Endodermal cell (in vitro differentiated cells): Measurements from ENCODE around the gene DNM3. TPM values are rescaled to one million over a fixed set of nuclear protein-coding genes. Genes with fewer than 3 reads are reported as not detected.

Source experiments
- DNase-seq: peaks from one replicate; pipeline ENCODE4 v3.0.0-alpha.2; 2017
- H3K27ac ChIP-seq: 2 replicates; pipeline ENCODE4 v1.5.1; 2013; ENCODE audit warnings: mild to moderate bottlenecking, low read depth, low read length, moderate library complexity
- H3K27me3 ChIP-seq: 2 replicates; pipeline ENCODE4 v1.6.1; 2013; ENCODE audit warnings: mild to moderate bottlenecking, low read length, moderate library complexity; ENCODE audit not compliant: insufficient read depth, control insufficient read depth, poor library complexity, severe bottlenecking
- H3K36me3 ChIP-seq: 2 replicates; pipeline ENCODE4 v1.7.0; 2013; ENCODE audit warnings: mild to moderate bottlenecking, low read length, moderate library complexity; ENCODE audit not compliant: control insufficient read depth, insufficient read depth
- H3K4me1 ChIP-seq: one replicate; pipeline ENCODE4 v1.7.0; 2013; ENCODE audit warnings: low read length; ENCODE audit not compliant: control insufficient read depth, insufficient read depth
- H3K4me3 ChIP-seq: 2 replicates; pipeline ENCODE4 v1.5.1; 2013; ENCODE audit warnings: mild to moderate bottlenecking, low read length, moderate library complexity
- H3K9ac ChIP-seq: 2 replicates; pipeline ENCODE4 v1.6.1; 2013; ENCODE audit warnings: mild to moderate bottlenecking, low read length, moderate library complexity; ENCODE audit not compliant: poor library complexity, severe bottlenecking; ENCODE audit errors: extremely low read depth
- H3K9me3 ChIP-seq: 2 replicates; pipeline ENCODE4 v1.6.1; 2013; ENCODE audit warnings: mild to moderate bottlenecking, low read length, moderate library complexity; ENCODE audit not compliant: control insufficient read depth
- H3K27ac Mint-ChIP-seq: 2 replicates; pipeline ENCODE4 v1.8.0; 2020; ENCODE audit warnings: mixed read lengths
- H3K27me3 Mint-ChIP-seq: 2 replicates; pipeline ENCODE4 v1.8.0; 2021; ENCODE audit warnings: mild to moderate bottlenecking, mixed read lengths; ENCODE audit not compliant: insufficient read depth
- H3K36me3 Mint-ChIP-seq: 2 replicates; pipeline ENCODE4 v1.8.0; 2020; ENCODE audit warnings: low read depth, mixed read lengths
- H3K4me1 Mint-ChIP-seq: 2 replicates; pipeline ENCODE4 v1.8.0; 2020; ENCODE audit warnings: mixed read lengths
- H3K4me3 Mint-ChIP-seq: 2 replicates; pipeline ENCODE4 v1.8.0; 2020; ENCODE audit warnings: mild to moderate bottlenecking, moderate library complexity, mixed read lengths
- H3K9me3 Mint-ChIP-seq: 2 replicates; pipeline ENCODE4 v1.8.0; 2020; ENCODE audit warnings: mild to moderate bottlenecking, mixed read lengths
- WGBS, 2 experiments: methylation state at CpG; one replicate each; pipeline versions ENCODE4 v1.1.5 to v1.1.7; 2013; ENCODE audit warnings: missing lambda C conversion rate in 2 of 2, mixed read lengths in 1 of 2; ENCODE audit not compliant: insufficient coverage in 1 of 2, insufficient read length in 1 of 2; 5-methylcytosine and 5-hydroxymethylcytosine counted together
- total RNA-seq, 2 donors: library from RNA; stranded (reverse); fragmentation: NEBNext Ultra II Directional in 1 of 2; extraction: Animal tissue kit (Norgen Biotek cat#: 25700) in 1 of 2; gene quantifications; 2 replicates in 1 of 2; 3 replicates in 1 of 2; pipeline ENCODE4 v1.2.1, GENCODE V29; 2021
- TF ChIP-seq, protein P1 (sequence below): fragments of 200-600 bp; sonication (generic); conservative IDR thresholded peaks from 2 replicates; pipeline ENCODE4 v1.5.0; 2021; ENCODE audit warnings: antibody characterized with exemption, mild to moderate bottlenecking

Gene DNM3
- total RNA-seq, 2 donors from 2014 or later, result 0.53 to 1.8 TPM

DNA sequence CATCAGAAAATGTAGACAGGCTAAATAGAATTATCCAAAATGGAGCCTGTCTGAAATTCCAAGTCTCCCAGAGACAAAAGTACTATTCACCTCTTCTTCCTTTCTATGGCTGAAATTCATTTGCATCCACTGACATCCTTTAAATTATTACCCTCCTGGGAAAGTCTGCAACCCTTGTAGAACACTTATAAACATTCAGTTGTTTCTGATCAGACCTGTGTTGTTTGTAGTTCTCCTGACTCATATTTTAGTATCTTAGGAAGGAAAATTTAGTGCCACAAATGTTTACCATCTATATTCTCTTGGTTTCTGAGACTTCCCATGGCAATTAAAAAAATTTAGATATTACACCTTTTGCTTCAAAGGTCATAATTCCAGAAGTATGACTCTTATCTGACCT lies 509.6 kb downstream of the DNM3 start:
- Mint-ChIP-seq H3K36me3 (no peaks in the 10 kb centered on the region), H3K4me3 (no peak overlapping the region), H3K27me3 (no peaks in the 10 kb centered on the region), H3K27ac (no peak overlapping the region), H3K4me1 (peaks cover 7% of the 10 kb centered on the region), H3K9me3 (peaks cover 18% of the 10 kb centered on the region)
- Histone ChIP-seq H3K36me3 (no peaks in the 10 kb centered on the region), H3K9ac (no peak overlapping the region), H3K9me3 (peaks cover 14% of the 10 kb centered on the region), H3K4me1 (no peaks in the 10 kb centered on the region), H3K27me3 (no peaks in the 10 kb centered on the region), H3K4me3 (no peak overlapping the region), H3K27ac (no peak overlapping the region)
- DNase-seq, result no peak
- TF ChIP-seq, protein P1, sequence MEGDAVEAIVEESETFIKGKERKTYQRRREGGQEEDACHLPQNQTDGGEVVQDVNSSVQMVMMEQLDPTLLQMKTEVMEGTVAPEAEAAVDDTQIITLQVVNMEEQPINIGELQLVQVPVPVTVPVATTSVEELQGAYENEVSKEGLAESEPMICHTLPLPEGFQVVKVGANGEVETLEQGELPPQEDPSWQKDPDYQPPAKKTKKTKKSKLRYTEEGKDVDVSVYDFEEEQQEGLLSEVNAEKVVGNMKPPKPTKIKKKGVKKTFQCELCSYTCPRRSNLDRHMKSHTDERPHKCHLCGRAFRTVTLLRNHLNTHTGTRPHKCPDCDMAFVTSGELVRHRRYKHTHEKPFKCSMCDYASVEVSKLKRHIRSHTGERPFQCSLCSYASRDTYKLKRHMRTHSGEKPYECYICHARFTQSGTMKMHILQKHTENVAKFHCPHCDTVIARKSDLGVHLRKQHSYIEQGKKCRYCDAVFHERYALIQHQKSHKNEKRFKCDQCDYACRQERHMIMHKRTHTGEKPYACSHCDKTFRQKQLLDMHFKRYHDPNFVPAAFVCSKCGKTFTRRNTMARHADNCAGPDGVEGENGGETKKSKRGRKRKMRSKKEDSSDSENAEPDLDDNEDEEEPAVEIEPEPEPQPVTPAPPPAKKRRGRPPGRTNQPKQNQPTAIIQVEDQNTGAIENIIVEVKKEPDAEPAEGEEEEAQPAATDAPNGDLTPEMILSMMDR, result no peak

DNA sequence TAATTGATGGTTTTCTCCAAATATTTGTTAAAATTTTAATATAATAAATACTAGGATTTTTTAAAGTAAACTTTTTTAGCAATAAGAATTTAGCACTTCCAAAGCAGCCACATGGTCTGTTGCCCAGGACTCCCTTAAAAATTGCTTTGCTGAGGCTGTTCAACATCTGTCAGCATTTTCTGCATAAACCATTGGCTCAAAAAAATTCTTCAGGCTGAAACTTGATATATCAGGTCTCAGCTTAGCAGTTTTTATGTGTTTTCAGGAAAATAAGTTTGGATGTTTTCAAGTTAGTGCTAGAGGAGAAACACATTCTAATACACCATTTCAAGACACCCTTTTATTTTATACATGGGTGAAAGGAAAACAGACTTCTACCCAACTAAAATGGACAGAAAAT lies 510.0 kb downstream of the DNM3 start:
- H3K36me3 Mint-ChIP-seq, result no peaks in the 10 kb centered on the region
- Histone ChIP-seq H3K4me3 (no peak overlapping the region), H3K4me1 (no peaks in the 10 kb centered on the region), H3K36me3 (no peaks in the 10 kb centered on the region), H3K27ac (peak overlapping the region; percentile 25), H3K27me3 (no peaks in the 10 kb centered on the region), H3K9me3 (peaks cover 13% of the 10 kb centered on the region), H3K9ac (no peak overlapping the region)
- H3K4me1 Mint-ChIP-seq, result peaks cover 7% of the 10 kb centered on the region
- TF ChIP-seq, protein P1, result no peak
- H3K27me3 Mint-ChIP-seq, result no peaks in the 10 kb centered on the region
- no peak overlapping the region for H3K4me3 Mint-ChIP-seq
- DNase-seq, result no peak
- H3K27ac Mint-ChIP-seq, result no peak overlapping the region
- H3K9me3 Mint-ChIP-seq, result peaks cover 15% of the 10 kb centered on the region

DNA sequence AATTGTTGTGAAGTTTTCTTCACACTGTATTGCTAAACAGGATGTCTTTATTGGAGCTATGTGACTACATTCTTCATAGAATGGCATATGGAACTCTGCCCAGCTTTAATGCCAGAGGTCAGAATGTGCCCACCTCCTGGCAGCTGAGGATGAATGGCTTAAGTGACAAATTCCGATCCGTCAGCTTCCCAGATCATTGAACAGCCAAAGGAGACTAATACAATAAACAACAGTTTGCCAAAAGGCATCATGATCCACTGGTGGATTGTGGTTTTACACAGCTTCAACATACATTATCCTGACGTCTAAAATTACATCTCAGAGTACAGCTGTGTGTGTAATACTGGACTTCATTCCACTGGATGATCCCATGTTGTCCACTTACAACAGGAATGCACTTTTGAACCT lies 510.5 kb downstream of the DNM3 start:
- no peak overlapping the region for H3K9ac ChIP-seq
- H3K27ac Mint-ChIP-seq, result no peak overlapping the region
- peaks cover 14% of the 10 kb centered on the region for H3K9me3 Mint-ChIP-seq
- no peak overlapping the region for H3K4me3 ChIP-seq
- DNase-seq, result no peak
- no peaks in the 10 kb centered on the region for H3K27me3 Mint-ChIP-seq
- TF ChIP-seq, protein P1, result no peak
- no peaks in the 10 kb centered on the region for H3K4me1 ChIP-seq
- no peaks in the 10 kb centered on the region for H3K27me3 ChIP-seq
- WGBS, 2 experiments, result 82 to 86% methylated on average over 3 of the region's 3 CpGs
- H3K27ac ChIP-seq, result peak overlapping the region; percentile 25
- H3K9me3 ChIP-seq, result peaks cover 9% of the 10 kb centered on the region
- no peaks in the 10 kb centered on the region for H3K36me3 Mint-ChIP-seq
- H3K36me3 ChIP-seq, result no peaks in the 10 kb centered on the region
- H3K4me1 Mint-ChIP-seq, result peaks cover 7% of the 10 kb centered on the region
- no peak overlapping the region for H3K4me3 Mint-ChIP-seq
